ENCODE results near the gene CDYL2. TPM values are rescaled to one million over a fixed set of nuclear protein-coding genes. Genes with fewer than 3 reads are reported as not detected.

Gene CDYL2
- total RNA-seq = 1 to 10 TPM; 1.8 to 4.8 (median 3.1) TPM

- no peak for DNase-seq
- Histone ChIP-seq H3K27me3 (peaks cover 0 to 19% (median 0%) of the 10 kb centered on the region in 4 donors), H3K9me3 (no peaks in the 10 kb centered on the region), H3K4me3 (peak within 1 kb of the TSS; percentile 46 to 85 (median 60)), H3K36me3 (no peaks in the 10 kb centered on the region), H3K4me1 (peaks cover 0 to 12% (median 6%) of the 10 kb centered on the region in 3 donors), H3K27ac (peak within 1 kb of the TSS in 3 of 4 donors; percentile 59 to 75 (median 65))
- intact Hi-C loops (cut with DNase I) = no loop called here
- TF ChIP-seq CTCF (IDR thresholded peaks at IDR 0.05) (no peak), POLR2A (IDR thresholded peaks at IDR 0.05) (no peak)
- 33% methylated on average over 9 to 10 of the region's 63 CpGs for WGBS, 2 donors
Observed at GRCh38 chr16:80804526-80805383, at the start of gene CDYL2. CDYL2 (minus strand) TSS chr16:80804598; CDS start chr16:80804173, 425 bp downstream.

- H3K9me3 ChIP-seq = no peaks in the 10 kb centered on the region
- H3K4me3 ChIP-seq = no peak overlapping the region
- peaks cover 0 to 7% (median 0%) of the 10 kb centered on the region in 4 donors for H3K27me3 ChIP-seq
- 85 to 90% methylated on average over 4 to 5 of the region's 5 CpGs for WGBS, 2 donors
- TF ChIP-seq POLR2A (IDR thresholded peaks at IDR 0.05) (no peak), CTCF (IDR thresholded peaks at IDR 0.05) (peak in 3 of 6 experiments; percentile 13 to 48 (median 20))
- H3K4me1 ChIP-seq = no peaks in the 10 kb centered on the region
- no peak for DNase-seq
- no peaks in the 10 kb centered on the region for H3K36me3 ChIP-seq
- no peak overlapping the region for H3K27ac ChIP-seq
- intact Hi-C loops (cut with DNase I) = no loop called here
Observed at GRCh38 chr16:80852261-80852872, 48.0 kb upstream of the CDYL2 start.

GRCh38 chr16:80851831-80852230 is 47.4 kb upstream of the CDYL2 start:
- Histone ChIP-seq H3K9me3 (no peaks in the 10 kb centered on the region), H3K27ac (no peak overlapping the region), H3K4me1 (no peaks in the 10 kb centered on the region), H3K27me3 (peaks cover 0 to 7% (median 0%) of the 10 kb centered on the region in 4 donors), H3K36me3 (no peaks in the 10 kb centered on the region), H3K4me3 (no peak overlapping the region)
- intact Hi-C loops (cut with DNase I) = no loop called here
- DNase-seq = no peak
- 77 to 81% methylated on average over 6 of the region's 6 CpGs for WGBS, 2 donors
- TF ChIP-seq CTCF (IDR thresholded peaks at IDR 0.05) (no peak), POLR2A (IDR thresholded peaks at IDR 0.05) (no peak)

- TF ChIP-seq POLR2A (IDR thresholded peaks at IDR 0.05) = no peak
- TF ChIP-seq CTCF (IDR thresholded peaks at IDR 0.05) = no peak
- no peak overlapping the region for H3K4me3 ChIP-seq
- H3K4me1 ChIP-seq = no peaks in the 10 kb centered on the region
- H3K36me3 ChIP-seq = no peaks in the 10 kb centered on the region
- peaks cover 0 to 7% (median 0%) of the 10 kb centered on the region in 4 donors for H3K27me3 ChIP-seq
- DNase-seq = no peak
- no peaks in the 10 kb centered on the region for H3K9me3 ChIP-seq
- intact Hi-C loops (cut with DNase I) = no loop called here
- no peak overlapping the region for H3K27ac ChIP-seq
Observed at GRCh38 chr16:80850757-80851156, 46.4 kb upstream of the CDYL2 start.

GRCh38 chr16:80848862-80849261 is 44.5 kb upstream of the CDYL2 start:
- H3K36me3 ChIP-seq = no peaks in the 10 kb centered on the region
- H3K9me3 ChIP-seq = peaks cover 0 to 12% (median 0%) of the 10 kb centered on the region in 3 donors
- TF ChIP-seq CTCF (IDR thresholded peaks at IDR 0.05) (no peak), POLR2A (IDR thresholded peaks at IDR 0.05) (no peak)
- intact Hi-C loops (cut with DNase I) = no loop called here
- no peak for DNase-seq
- H3K27ac ChIP-seq = no peak overlapping the region
- no peaks in the 10 kb centered on the region for H3K4me1 ChIP-seq
- WGBS, 2 donors = 73 to 100% methylated on average over 1 of the region's 1 CpG
- H3K4me3 ChIP-seq = no peak overlapping the region
- H3K27me3 ChIP-seq = no peaks in the 10 kb centered on the region
